ENCODE results near the gene CHMP4A. TPM values are rescaled to one million over a fixed set of nuclear protein-coding genes. Genes with fewer than 3 reads are reported as not detected.
A peak's percentile ranks its signal among the peaks of the same experiment; 100 is the strongest.

Gene CHMP4A, protein sequence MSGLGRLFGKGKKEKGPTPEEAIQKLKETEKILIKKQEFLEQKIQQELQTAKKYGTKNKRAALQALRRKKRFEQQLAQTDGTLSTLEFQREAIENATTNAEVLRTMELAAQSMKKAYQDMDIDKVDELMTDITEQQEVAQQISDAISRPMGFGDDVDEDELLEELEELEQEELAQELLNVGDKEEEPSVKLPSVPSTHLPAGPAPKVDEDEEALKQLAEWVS
- 20.0 and 44.4 TPM in 2 replicates for total RNA-seq (2014; rRNA removed; shearing (Covaris generic))
- 26.3 and 29.8 TPM in 2 replicates for polyA plus RNA-seq (2015; cell fraction: cytosol; rRNA removed)
- polyA plus RNA-seq (2015; cell fraction: nucleus; rRNA removed): 14.9 and 25.4 TPM in 2 replicates

DNA sequence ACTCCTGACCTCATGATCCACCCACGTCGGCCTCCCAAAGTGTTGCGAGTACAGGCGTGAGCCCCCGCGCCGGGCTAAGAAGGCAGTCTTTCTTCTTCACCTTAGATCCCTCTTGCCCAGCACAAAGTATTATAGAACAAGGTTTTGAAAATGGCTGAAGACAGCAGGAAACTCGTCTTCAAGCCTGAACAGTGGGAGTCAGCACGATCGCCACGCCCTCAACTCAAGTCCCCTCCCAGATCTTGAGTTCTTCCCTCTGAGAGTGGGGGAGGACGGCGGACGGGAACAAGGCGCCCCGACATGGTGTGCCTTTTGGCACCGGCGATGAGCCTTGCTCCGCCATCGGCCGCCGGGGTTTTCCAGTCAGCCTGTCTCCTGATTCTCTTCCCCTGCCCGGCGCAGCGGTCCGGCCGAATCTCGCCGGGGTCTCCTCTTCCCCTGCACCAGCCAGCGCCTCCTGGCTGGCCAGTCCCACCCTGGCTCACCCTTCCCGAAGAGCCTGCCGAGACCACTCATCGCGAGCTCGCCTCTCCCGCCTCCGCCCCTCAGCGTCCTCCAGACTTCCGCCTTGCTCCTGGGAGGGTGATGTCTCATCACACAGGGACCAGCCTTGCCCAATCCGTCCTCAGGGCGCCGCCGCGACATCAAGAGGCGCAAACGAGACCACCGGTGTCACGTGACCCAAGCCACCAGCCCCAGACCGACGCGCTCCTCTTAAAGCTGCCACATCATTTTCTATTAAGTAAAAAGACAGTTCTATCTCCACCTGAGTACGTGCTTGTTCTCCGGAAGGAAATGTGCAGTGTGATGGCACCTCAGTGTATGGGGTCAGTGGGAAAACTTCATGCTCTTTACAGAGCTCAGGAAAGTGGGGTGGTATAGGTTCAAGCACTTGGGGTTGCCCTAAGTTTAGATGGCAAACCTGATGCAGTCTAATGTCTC, at the start of gene CHMP4A:
TSS of gene CHMP4A (minus strand) at position 565 of the 942 bp plus-strand sequence. CDS start at position 516, 49 bp downstream.
- peak; percentile 98 for DNase-seq (ENCODE audit: low read depth)

DNA sequence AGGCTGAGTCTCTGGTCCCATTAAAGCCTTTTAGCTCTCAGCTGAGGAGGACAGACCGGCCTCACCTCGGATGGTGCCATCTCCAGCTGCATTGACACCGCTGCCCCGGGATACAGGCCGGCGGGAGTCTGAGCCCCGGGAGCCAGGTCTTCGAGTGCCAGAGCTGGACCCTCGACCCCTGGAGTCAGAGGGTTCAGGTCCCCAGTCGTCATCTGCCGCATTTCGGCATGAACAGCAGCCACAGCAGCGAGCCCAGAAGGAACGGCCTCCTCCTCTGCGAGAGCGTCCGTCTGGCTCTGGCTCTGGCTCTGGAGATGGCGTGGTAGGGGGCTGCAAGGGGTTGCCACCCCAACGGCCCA, 48.7 kb upstream of the CHMP4A start:
- DNase-seq (ENCODE audit: low read depth): no peak

DNA sequence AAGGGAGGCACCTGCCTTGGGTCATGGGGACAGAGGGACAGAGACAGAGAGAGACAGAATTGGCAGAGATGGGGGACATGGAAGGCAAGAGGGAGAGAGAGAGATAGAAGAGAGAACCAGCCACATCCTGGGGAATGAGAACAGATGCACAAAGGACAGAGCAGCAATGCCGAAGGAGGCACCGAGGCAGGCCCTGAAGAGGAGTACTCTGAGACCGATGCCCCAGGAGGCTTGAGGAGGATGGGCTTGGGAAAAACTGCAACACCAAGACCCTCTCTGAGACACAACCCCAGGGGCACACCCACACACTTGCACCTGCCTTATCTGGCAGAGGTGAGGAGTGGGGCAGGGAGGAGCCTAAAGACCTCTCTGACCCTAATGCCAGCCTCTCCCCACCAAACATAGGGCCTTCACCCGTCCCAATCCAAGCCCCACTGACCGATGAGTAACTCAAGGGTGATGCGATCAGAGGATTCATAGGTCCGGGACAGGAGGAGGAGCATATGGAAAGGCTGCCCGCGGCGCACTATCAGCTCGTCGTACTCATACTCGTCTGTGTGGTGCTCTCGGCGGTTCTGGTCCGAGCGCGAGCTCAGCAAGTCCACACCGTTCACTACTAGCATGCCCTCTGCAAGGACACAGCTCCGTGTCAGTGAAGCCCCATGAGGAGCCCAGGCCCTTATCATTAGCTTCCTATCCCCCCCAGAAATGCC, 48.1 kb upstream of the CHMP4A start:
- no peak for DNase-seq (ENCODE audit: low read depth)

DNA sequence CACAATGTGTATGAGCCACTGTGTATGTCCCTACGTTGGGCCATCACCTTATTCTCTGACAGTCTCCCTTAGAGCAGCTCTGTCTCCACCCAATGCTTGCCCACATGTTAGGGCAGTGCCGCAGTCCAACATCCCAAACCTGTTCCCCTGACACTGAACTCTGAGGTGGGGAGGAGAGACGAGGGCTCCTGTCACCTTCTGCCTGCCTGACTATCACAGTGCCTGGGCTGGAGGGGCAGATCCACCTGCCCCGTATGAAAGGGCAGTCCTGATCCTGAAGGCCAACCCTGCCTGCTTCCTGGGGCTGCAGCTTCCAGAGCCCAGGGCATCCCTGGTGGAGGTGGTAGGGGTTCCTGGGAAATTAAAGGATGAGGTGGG, 47.5 kb upstream of the CHMP4A start:
- no peak for DNase-seq (ENCODE audit: low read depth)

DNA sequence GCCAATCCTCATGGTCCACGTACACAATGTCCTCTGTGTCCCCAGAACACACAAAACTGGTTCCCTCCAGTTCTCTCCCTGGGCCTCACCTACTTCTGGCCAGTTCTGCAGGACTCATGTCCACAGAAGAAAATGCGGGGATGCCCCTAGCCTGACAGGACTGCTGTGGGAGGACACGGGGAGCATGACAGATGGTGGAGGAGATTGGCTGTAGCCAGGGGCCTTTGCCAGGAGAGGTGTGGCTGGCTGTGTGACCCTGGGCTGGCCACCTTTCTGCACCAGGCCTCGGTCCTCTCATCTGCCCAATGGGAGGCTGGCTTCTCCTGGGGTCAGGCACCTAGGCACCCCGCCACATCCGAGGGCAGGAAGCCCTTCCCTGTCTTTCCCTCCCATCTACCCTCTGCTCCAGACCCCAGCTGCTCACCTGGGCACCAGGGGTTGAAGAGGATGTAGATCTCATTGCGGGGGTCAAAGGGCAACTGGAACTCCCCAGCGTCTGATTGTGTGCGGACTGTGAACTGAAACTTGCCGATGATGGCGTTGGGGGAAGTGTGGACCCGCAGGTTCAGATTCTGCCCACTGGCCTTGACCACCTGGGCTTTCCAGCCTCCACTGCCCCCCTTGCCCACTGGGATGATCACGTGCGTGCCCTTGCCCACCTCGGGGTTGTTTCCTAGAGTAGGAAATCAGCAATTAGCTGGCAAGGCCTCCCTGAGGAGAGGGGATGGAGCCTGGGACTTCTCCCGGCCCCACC, 46.9 kb upstream of the CHMP4A start:
- DNase-seq (ENCODE audit: low read depth): no peak

DNA sequence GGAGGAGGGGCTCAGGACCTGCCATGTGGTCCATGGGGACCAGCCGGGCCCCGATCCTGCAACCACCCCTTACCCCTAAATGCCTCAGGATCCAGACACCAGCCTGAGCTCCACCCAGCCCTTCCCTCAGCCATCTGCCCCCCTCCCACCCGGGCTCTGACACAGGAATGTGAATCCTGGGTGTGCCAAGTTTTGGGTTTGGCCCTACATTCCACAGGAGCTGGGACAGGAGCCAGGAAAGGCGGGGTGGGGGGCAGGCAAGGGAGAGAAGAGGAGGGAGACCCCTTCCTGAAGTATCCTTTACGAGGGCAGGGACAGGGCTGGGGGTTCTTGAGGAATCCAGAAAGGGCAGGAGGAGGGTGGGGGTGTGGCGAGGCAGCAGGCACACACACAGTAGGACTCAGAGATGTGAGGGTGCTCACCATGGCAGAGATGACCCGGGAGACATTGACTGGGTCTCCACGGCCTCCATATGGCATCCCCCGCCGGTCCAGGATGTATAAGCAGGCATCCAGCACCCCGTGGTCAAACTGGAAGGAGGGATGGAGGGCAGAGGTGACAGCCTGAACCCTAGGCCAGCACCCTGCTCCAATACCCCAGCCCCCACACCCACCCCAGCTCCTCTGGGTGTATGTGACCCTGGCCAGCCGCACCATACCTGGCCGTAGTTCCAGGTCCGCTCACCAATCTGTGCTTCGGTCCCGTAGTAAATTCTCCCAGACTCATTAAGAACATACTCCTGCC, 46.2 kb upstream of the CHMP4A start:
- DNase-seq (ENCODE audit: low read depth): no peak

DNA sequence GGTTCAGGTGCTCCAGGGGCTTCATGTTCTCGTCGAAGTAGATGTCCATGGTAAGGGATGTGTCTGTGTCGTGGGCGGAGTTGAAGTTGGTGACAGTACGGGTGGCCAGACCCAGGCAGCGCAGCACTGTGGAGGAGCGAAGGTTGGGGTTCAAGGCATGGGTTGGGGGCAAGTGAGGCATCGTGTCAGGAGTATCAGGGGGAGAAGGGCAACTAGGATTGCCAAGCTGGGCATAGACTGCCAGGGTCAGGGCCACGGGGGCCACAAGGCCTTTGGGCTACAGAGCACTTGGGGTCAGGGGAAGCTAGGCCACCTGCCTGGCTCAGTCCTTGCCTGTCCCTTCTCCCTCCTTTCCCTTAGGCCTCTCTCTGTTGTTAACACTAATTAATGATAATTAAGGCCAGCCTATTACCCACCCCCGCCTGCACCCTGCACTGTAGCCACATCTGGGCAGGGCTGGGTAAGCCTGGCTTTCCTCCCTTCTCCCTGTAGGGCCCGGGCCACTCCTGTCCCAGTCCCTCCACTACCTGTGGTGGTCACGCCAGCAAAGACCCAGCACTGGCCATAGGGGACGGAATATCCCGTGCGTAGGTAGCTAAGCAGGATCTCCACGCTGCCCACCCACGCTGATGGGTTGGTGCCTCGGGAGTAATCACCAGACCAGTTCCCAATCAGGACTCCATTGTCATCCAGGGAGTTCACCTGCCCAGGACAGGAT, 45.4 kb upstream of the CHMP4A start:
- no peak for DNase-seq (ENCODE audit: low read depth)

DNA sequence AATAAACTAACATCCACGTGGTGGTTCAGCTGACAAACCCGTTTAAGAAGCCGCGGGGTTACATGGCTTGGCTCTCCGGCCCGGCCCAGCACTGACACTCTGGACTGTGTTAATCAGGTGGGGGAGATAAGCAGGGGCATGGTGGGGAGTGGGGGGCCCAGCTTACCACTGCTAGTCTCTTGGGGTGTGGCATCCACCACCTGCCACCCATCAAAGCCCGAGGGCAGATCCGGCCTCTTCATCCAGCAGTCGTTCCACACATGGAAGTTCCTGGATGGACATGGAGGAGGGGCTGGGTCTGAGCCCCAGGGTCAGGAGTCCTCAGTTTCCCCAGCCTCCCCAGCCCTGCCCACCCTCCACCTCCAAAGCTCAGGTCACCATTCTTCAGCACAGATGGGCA, 44.8 kb upstream of the CHMP4A start:
- DNase-seq (ENCODE audit: low read depth): no peak

DNA sequence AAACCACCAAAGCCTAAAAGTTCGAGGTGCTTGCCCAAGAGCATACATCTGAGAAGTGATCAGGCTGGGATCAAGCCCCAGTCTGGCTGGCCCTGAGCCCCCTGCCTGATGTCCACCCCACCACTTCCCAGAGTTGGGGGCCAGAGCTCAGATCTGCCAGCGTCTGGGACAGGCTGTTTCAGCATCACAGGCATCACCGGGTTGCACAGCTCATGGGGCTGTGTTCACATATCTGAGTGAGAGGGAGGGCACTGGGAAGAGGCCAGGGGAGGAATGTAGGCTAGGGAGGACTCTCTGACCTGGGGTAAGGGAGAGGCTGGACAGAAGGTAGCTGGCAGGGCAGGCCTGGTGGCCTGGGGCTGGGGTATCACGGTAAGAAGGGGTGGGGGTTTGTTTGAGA, 43.7 kb upstream of the CHMP4A start:
- no peak for DNase-seq (ENCODE audit: low read depth)

DNA sequence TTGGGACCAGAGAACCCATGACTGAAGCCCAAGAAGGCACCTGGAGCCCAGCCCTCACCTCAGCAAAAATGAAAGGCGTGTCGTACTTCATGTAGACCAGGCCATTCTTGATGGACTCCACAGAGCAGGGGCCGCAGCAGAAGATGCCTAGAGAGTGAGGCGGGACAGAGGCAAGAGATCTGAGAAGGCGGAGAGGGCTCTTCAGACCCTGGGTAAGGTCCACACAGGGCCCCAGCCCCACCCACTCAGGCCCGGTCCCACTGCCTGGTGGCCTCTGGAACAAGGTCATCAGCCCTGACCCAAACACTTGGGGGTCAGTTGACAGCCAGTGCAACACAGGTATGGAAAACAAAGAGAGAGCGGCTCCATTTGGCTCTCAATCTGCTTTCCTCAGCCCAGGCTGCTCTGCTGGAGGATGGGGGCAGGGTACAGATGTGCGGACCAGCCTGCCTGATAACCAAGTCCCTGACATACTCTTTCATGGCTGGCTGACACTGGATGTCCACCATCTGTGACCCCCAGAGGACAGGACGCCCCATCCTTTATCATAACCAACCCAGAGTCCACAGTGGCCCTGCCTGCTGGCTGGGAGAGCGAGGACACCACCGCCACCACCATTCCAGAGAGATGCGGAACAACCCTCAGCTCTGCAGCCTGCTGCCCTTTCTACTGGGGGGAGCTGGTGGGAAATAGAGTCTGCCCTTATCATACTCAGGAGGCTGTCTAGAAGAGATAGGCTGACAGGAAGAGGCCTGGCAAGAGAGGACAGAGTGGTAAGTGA, 42.8 kb upstream of the CHMP4A start:
- no peak for DNase-seq (ENCODE audit: low read depth)

DNA sequence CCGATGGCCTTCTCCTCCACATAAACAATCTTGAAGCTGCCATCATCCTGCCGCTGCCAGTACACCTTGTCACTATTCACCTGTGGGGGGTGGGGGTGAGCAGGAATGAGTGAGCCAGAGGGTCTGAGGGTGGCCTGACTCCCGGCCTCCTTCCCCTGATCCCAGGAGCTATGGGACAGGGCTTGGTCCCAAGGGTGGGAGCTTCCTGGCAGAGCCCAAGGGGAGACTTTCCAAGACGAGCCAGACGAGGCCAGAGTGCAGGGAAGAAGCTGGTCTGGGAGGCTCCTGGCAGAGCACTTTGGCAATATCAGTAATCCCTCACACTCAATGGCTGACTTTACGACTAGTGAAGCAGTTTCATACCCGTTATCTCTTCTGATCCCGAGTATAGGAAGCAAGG, 42.1 kb upstream of the CHMP4A start:
- DNase-seq (ENCODE audit: low read depth): no peak

DNA sequence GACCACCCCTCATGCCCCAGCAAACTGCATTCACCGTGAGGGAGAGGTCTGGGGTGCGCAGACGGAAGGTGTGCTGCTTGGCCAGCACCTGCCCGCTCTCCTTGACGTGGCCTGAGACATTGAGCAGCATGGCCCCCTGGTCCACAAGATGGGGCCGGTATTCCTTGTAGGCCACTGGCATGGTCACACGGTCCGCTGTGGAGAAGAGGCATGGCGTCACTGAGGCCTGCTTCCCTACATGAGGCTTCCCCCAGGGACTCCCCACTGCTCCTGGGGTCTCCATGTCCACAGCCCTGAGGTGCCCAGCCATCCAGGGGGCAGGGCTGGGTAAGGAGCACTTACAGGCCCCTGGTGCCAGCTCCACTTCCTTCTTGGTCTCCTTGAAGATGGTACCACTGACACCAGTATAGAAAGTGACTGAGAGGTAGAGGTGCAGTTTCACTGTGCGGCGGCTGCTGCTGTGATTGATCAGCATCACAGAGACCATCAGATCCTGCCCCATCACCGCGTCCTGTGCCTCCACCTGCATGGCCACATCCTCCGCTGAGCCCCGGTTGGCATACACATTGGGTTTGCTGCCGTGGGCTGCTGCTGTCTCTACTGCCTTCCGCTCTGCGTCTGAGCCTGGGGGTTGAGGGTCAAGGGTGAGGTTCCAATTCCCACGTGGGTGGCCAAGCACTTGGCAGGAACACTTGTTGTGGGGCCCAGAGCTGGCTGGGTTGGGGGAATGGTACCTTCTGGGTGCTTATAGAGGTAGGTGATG, 41.5 kb upstream of the CHMP4A start:
- DNase-seq (ENCODE audit: low read depth): no peak

DNA sequence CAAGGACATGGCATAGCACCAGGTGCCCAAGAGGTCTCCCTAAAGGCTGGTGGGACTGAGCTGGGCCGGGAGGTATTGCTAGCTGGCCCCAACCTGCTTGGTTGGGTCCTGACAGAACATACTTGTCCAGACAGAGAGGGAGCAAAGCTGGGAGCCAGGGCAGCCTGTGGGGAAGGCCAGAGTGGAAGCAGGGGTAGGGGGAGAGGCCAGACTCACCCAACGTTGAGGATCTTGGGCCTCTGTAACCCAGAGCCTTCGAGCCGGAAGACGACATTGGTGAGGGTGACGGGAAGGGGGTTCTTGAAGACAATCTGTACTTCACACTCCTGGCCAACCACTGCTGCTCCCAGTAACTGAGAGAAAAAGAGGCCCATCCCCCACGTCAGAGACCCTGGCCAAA, 40.6 kb upstream of the CHMP4A start:
- no peak for DNase-seq (ENCODE audit: low read depth)

DNA sequence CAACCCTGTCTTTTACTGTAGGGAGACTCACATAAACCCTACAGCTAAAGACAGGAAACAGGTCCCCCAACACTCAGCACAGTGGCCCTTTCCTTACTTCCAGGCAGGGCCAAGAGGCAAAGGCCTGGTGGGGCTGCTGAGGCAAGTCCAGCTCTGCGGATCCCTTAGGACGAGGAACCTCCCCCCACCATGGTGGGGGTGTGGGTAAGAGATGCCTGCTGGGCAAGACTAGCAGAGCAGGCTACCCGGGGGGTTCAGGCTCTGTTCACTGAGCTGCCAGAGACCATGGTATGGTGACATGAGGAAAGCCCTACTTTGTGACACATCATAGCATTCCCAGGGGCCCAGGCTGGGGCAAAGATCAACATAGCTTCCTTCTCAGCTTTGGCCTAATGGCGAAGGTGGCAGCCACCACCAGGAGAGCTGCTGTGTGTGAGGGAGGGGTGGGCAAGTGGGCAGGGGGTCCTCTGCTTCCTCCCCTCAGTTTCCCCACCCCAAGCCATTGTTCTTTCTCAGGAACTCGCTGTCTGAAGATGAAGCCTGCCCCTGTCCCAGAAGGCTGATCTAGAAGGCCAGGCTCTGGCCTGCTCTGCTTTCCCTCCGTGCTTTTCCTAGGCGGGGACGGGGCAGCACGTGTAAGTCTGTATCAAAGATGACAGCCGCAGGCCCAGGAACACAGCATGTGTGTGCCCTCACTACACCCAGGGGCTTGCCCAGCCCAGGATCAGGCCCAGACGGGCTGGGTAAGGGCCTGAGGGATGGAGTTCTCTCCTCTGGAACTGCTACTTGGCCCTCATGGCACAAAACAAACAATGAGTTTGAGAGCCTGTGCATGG, 39.2 kb upstream of the CHMP4A start:
- DNase-seq (ENCODE audit: low read depth): no peak

DNA sequence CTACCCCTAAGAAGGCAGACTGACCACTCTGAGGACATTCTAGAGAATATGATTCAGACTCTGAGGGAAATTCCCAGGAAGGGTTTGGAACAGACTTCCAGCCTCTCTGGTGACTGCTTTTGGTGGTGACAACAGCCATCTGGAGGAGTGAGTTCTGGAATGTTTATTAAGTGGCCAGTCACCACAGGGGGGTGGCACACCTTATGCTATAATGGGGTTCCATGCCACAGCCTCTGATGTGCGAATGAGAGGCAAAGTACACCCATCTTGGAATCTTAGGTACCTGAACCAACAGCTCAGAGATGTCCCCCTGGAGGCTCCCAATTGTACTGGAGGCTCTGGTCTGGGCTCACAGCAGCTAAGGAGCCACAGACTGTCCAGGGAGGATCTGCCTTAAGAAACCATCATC, 38.6 kb upstream of the CHMP4A start:
- DNase-seq (ENCODE audit: low read depth): no peak

DNA sequence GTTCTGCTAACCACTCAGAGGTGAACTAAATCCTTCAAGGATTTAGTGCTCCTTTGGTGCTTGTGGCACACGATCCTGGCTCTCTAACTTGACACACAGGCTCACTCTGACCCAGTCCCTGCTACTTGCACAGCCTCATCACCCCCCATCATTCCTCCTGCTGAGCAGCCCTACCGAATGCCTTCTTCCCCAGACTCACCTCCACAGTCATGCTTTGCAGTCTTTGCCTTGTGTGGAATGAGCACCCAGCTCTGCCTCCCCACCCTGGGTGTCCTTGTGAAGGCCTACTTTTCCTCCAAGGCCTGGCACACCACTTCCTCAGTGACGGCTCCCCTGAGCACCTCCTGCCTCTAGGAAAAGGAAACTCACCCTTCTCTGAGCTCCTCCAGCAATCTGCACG, 37.1 kb upstream of the CHMP4A start:
- DNase-seq (ENCODE audit: low read depth): no peak

Measured in HT1080 (cell line).